ENCODE measurements around the gene ATP6V1F. TPM values are rescaled to one million over a fixed set of nuclear protein-coding genes. Genes with fewer than 3 reads are reported as not detected.

ATP6V1F gene
- total RNA-seq, 4 donors from 2014 or later = 31.2 to 137 (median 61.3) TPM

DNA sequence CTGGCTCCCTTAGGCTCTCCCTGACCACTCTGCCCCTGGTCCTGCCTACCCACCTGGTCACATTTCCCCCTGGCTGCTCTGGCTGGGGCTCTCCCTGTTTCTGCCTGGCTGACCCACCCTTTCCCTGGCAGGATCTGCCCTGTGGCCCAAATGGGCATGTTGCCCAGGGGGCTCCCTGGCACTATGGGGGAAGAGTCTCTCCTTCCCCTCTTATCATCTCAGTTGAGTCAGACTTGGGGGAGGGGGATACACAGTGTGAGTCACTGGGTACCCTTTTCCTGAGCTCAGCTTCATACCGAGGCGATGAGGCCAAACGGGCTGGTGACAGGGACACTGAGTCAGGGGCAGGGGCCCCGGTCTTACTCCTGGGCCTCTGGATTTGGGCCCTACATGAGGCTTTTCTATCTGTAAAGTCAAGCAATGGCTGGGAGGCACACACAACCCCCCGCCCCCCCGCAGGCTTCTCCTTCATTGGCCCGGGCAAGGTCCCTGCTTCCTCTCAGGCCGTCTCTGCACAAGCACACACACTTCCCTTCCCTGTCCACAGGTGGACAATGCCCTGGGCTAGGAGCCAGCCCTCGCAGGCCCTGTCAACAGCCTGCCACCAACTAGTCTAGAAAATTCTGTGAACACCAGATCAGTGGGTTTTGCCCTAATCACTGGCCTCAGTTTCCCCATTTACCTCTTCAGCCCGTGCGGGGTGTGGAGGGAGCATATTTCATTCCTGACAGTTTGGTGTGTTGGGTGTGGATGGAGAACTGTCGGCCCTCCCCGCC is 33.1 kb upstream of the ATP6V1F start:
- TF ChIP-seq POLR2A (IDR thresholded peaks at IDR 0.05) = no peak
- peak in 1 of 4 experiments; percentile 10 for TF ChIP-seq CTCF (IDR thresholded peaks at IDR 0.05)
- Histone ChIP-seq H3K4me3 (peak overlapping the region in 1 of 2 donors; percentile 57), H3K4me1 (peaks cover 3% of the 10 kb centered on the region in 2 donors), H3K27ac (peak overlapping the region; percentile 92 to 94), H3K27me3 (no peaks in the 10 kb centered on the region), H3K9me3 (no peaks in the 10 kb centered on the region), H3K36me3 (no peaks in the 10 kb centered on the region)
- peak; percentile 55 to 68 for DNase-seq
- intact Hi-C loops (cut with DNase I; ENCODE audit: low total_unique reads) = no loop called here

- intact Hi-C loops (cut with DNase I; ENCODE audit: low total_unique reads) = no loop called here
- H3K27ac ChIP-seq = peak within 1 kb of the TSS; percentile 92 to 94
- H3K36me3 ChIP-seq = no peaks in the 10 kb centered on the region
- H3K9me3 ChIP-seq = no peaks in the 10 kb centered on the region
- peak; percentile 71 to 75 for DNase-seq
- peaks cover 3% of the 10 kb centered on the region in 2 donors for H3K4me1 ChIP-seq
- peak; percentile 63 to 65 for TF ChIP-seq POLR2A (IDR thresholded peaks at IDR 0.05)
- TF ChIP-seq CTCF (IDR thresholded peaks at IDR 0.05) = no peak
- H3K27me3 ChIP-seq = no peaks in the 10 kb centered on the region
- peak within 1 kb of the TSS; percentile 57 to 70 for H3K4me3 ChIP-seq
Observed at GRCh38 chr7:128830231-128831177, 32.2 kb upstream of the ATP6V1F start, which contains the start of gene FLNC. Gene FLNC (plus strand): TSS chr7:128830406. CDS start chr7:128830638, 232 bp downstream.

DNA sequence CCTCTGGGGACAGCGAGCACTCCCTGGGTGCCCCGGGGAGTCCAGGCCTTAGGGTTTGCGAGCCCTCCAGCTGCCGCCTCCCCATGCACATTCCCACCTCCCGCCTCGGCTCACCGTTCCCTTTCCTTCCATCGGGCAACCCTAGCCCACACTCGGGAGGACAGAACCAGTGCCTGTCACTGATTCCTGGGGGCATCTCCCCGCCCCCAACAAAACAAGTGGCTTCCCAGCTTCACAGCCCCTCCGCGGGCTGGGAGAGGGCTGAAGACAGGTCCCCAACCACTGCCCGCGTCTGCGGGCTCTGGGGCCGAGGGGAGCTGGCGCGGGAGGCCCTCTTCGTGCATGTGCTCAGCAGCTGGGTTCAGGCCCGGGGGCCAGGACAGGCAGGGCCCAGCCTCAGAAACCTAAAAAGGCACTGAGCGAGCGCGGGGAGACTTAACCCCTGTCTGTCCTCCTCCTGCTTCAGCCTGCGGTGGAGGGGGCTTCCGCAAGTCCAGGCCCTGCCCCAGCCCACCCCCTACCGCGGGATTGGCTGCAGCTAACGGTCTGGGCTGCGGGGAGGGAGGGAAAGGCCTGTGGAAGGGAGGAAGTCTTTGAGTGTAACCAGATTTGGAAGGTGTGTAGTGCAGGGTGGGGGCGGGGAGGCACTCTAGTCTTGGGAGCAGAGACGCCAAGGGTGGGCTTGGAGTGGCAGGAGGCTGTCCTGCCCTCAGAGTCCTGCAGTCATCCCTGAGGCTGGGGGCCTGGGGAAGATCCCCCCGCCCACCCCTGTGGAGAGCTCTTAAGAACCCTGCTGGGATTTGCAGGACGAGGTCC is 31.3 kb upstream of the ATP6V1F start:
- peak overlapping the region; percentile 57 to 70 for H3K4me3 ChIP-seq

More for the DNA sequence above, 31.3 kb upstream of the ATP6V1F start:
- DNase-seq = peak; percentile 69 to 78
- no peaks in the 10 kb centered on the region for H3K9me3 ChIP-seq
- H3K27ac ChIP-seq = peak overlapping the region; percentile 92 to 94
- TF ChIP-seq POLR2A (IDR thresholded peaks at IDR 0.05) (peak in 1 of 2 donors; percentile 39), CTCF (IDR thresholded peaks at IDR 0.05) (no peak)
- H3K36me3 ChIP-seq = no peaks in the 10 kb centered on the region
- H3K27me3 ChIP-seq = no peaks in the 10 kb centered on the region
- intact Hi-C loops (cut with DNase I; ENCODE audit: low total_unique reads) = no loop called here
- peaks cover 4 to 9% of the 10 kb centered on the region in 2 donors for H3K4me1 ChIP-seq
